Occipital lobe (tissue), 2 donors: ENCODE results near the gene HMX1. TPM values are rescaled to one million over a fixed set of nuclear protein-coding genes. Genes with fewer than 3 reads are reported as not detected.

Experiments
- DNase-seq: peaks from one replicate; lab custom pipeline; 2025; lab: John Stamatoyannopoulos, UW
- total RNA-seq: library from RNA; depleted of rRNA; stranded (reverse); fragments of >200 nt; gene quantifications from one replicate; pipeline ENCODE4 v1.2.3, GENCODE V29; 2014

Gene HMX1
- total RNA-seq, 1 donor from 2014 or later: 0.16 TPM

- no peak for DNase-seq
Measured at GRCh38 chr4:8869002-8869897, 2.4 kb downstream of the HMX1 start.

- DNase-seq: no peak
Measured at GRCh38 chr4:8868321-8869001, 3.2 kb downstream of the HMX1 start.

GRCh38 chr4:8867624-8868320 lies 3.9 kb downstream of the HMX1 start:
- DNase-seq: no peak

GRCh38 chr4:8866828-8867623 lies 4.6 kb downstream of the HMX1 start:
- DNase-seq: no peak

- DNase-seq: no peak
Measured at GRCh38 chr4:8866421-8866820, 5.2 kb downstream of the HMX1 start.

GRCh38 chr4:8865681-8866310 lies 5.8 kb downstream of the HMX1 start:
- no peak for DNase-seq

GRCh38 chr4:8864912-8865680 lies 6.5 kb downstream of the HMX1 start:
- DNase-seq: no peak

- no peak for DNase-seq
Measured at GRCh38 chr4:8863686-8864682, 7.7 kb downstream of the HMX1 start.

- DNase-seq: no peak
Measured at GRCh38 chr4:8862800-8863685, 8.6 kb downstream of the HMX1 start.

GRCh38 chr4:8862334-8862733 lies 9.3 kb downstream of the HMX1 start:
- no peak for DNase-seq

GRCh38 chr4:8861576-8862295 lies 9.9 kb downstream of the HMX1 start:
- no peak for DNase-seq

- DNase-seq: no peak
Measured at GRCh38 chr4:8860892-8861575, 10.6 kb downstream of the HMX1 start.

GRCh38 chr4:8860096-8860891 lies 11.3 kb downstream of the HMX1 start:
- DNase-seq: no peak

GRCh38 chr4:8859550-8860095 lies 12.0 kb downstream of the HMX1 start:
- no peak for DNase-seq

- DNase-seq: no peak
Measured at GRCh38 chr4:8858701-8859210, 12.9 kb downstream of the HMX1 start.
